Cortex of kidney (tissue), 1 donor: ENCODE data around the gene BZW2.
"Not testable (repeated sequence)": the region's sequence is repeated elsewhere in the genome, so short reads cannot be mapped to it uniquely, and the experiment has no call there.

Experiments
- DNase-seq: peaks from one replicate; lab custom pipeline; 2025; lab: John Stamatoyannopoulos, UW

The BZW2 gene

GRCh38 chr7:16670731-16671344 lies 24.9 kb downstream of the BZW2 start:
- no peak for DNase-seq

- no peak for DNase-seq
These were observed 25.8 kb downstream of the BZW2 start for GRCh38 chr7:16671811-16672210.

GRCh38 chr7:16675277-16675676 lies 29.3 kb downstream of the BZW2 start:
- no peak for DNase-seq

GRCh38 chr7:16677978-16678494 lies 32.1 kb downstream of the BZW2 start:
- no peak for DNase-seq

- DNase-seq: not testable (repeated sequence)
These were observed 32.9 kb downstream of the BZW2 start for GRCh38 chr7:16678645-16679566.

- DNase-seq: no peak
These were observed 39.0 kb downstream of the BZW2 start for GRCh38 chr7:16684935-16685334.

- no peak for DNase-seq
These were observed 39.6 kb downstream of the BZW2 start for GRCh38 chr7:16685535-16685934.

- no peak for DNase-seq
These were observed 42.3 kb downstream of the BZW2 start for GRCh38 chr7:16688249-16688648.

- no peak for DNase-seq
These were observed 45.3 kb downstream of the BZW2 start for GRCh38 chr7:16691241-16691640.

GRCh38 chr7:16693601-16694318 lies 47.8 kb downstream of the BZW2 start:
- DNase-seq: no peak

GRCh38 chr7:16694806-16695205 lies 48.8 kb downstream of the BZW2 start:
- DNase-seq: no peak

- DNase-seq: no peak
These were observed 49.7 kb downstream of the BZW2 start for GRCh38 chr7:16695621-16696237.

GRCh38 chr7:16697507-16698199 lies 51.7 kb downstream of the BZW2 start:
- no peak for DNase-seq

GRCh38 chr7:16698200-16698905 lies 52.4 kb downstream of the BZW2 start:
- no peak for DNase-seq

GRCh38 chr7:16702441-16702840 lies 56.5 kb downstream of the BZW2 start:
- DNase-seq: no peak

- no peak for DNase-seq
These were observed 62.5 kb downstream of the BZW2 start for GRCh38 chr7:16708511-16708910.

- no peak for DNase-seq
These were observed 63.0 kb downstream of the BZW2 start for GRCh38 chr7:16708980-16709379.

- DNase-seq: no peak
These were observed 64.7 kb downstream of the BZW2 start for GRCh38 chr7:16710651-16711050.

- DNase-seq: no peak
These were observed 65.7 kb downstream of the BZW2 start for GRCh38 chr7:16711730-16712129.

GRCh38 chr7:16712916-16713315 lies 66.9 kb downstream of the BZW2 start:
- no peak for DNase-seq

GRCh38 chr7:16715928-16716327 lies 69.9 kb downstream of the BZW2 start:
- DNase-seq: no peak
